Prostate gland (tissue), 2 donors: Measurements from ENCODE around the gene TBXA2R.

Experiments
- POLR2A ChIP-seq: fragments of 450-650 bp; IDR thresholded peaks from one replicate; pipeline ENCODE4 v1.6.1; 2016; ENCODE audit warnings: antibody characterized with exemption, mild to moderate bottlenecking
- POLR2AphosphoS5 ChIP-seq: sonication (generic); formaldehyde crosslinking; IDR thresholded peaks from one replicate; pipeline ENCODE4 v1.6.1; 2017; ENCODE audit warnings: antibody characterized with exemption
- TF ChIP-seq, protein P1 (sequence below), 4 experiments: fragments of 200-600 bp in 2 of 4; fragments of 450-650 bp in 2 of 4; sonication (generic) in 2 of 4; IDR thresholded peaks; 1 replicate in 3 of 4; 2 replicates in 1 of 4; pipeline ENCODE4 v1.5.1; 2016 to 2019; ENCODE audit warnings: antibody characterized with exemption in 4 of 4, mild to moderate bottlenecking in 2 of 4, moderate library complexity in 2 of 4

GRCh38 chr19:3547767-3548282 is 58.9 kb downstream of the TBXA2R start:
- TF ChIP-seq, protein P1, sequence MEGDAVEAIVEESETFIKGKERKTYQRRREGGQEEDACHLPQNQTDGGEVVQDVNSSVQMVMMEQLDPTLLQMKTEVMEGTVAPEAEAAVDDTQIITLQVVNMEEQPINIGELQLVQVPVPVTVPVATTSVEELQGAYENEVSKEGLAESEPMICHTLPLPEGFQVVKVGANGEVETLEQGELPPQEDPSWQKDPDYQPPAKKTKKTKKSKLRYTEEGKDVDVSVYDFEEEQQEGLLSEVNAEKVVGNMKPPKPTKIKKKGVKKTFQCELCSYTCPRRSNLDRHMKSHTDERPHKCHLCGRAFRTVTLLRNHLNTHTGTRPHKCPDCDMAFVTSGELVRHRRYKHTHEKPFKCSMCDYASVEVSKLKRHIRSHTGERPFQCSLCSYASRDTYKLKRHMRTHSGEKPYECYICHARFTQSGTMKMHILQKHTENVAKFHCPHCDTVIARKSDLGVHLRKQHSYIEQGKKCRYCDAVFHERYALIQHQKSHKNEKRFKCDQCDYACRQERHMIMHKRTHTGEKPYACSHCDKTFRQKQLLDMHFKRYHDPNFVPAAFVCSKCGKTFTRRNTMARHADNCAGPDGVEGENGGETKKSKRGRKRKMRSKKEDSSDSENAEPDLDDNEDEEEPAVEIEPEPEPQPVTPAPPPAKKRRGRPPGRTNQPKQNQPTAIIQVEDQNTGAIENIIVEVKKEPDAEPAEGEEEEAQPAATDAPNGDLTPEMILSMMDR (IDR thresholded peaks at IDR 0.05), result no peak
- TF ChIP-seq POLR2A (no peak), POLR2AphosphoS5 (no peak)
